NCI-H2196 (cell line): ENCODE results near the gene FLRT3.

Experiments
- DNase-seq: peaks from one replicate; lab custom pipeline; 2025; ENCODE audit not compliant: unreplicated experiment; lab: John Stamatoyannopoulos, UW

Gene FLRT3

GRCh38 chr20:14337400-14338171, at the start of gene FLRT3:
Gene FLRT3, minus strand, starts transcription at chr20:14337612. Its CDS starts 10,106 bp downstream, at chr20:14327506.
- DNase-seq, result peak; percentile 89

DNA sequence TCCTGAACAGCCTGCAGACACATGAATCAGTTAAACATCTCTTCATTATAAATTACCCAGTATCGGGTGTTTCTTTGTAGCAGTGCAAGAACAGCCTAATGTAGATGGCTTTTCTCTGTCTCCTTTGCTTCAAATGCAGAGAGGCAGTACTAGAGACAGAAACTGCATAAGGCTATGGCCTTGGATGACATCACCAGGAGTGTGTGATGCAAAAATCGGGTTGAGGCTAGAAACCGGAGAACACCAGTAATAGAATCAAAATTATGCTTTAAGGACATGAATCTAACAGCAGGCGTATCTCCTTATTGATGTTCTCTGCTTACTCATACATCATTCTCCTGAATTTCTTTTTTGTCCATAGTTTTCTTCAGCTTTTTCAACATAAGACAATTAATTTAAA, 49.3 kb upstream of the FLRT3 start:
- no peak for DNase-seq

- DNase-seq, result no peak
These were observed 47.8 kb upstream of the FLRT3 start for GRCh38 chr20:14385176-14385740.

DNA sequence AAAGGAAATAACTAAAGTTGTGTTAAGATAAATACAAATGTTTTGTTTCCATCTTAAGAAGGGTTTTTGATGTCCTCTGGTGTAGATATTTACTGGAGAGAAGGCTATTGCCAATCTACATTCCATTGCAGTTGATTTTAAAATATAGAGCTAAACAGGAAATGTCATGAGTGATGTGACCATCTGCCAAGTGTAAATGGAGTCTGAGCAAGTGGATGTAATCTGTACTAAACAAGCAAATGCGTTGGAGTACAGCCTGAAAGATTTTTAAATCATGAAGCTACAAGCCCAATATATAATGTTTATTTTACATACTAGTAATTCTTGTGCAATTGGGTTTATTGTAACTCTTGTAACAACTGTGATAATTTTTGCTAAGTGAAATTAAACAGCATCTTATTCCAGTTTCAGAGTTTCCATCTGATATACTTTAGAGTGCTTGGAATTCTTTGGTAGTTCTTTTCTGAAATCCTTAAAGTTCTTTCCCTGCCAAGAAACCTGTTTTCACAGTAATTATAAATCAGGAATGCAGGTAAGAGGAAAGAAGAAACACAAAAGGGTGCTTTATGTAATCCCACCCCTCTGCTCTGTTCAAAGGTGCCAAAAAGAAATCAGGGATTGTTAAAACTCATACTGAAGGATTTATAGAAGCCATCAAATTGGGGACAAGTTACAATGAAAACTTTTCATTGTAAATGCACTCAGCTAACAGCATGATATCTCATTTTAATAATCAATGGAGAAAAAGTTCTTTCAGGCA, 47.2 kb upstream of the FLRT3 start:
- peak; percentile 8 for DNase-seq

DNA sequence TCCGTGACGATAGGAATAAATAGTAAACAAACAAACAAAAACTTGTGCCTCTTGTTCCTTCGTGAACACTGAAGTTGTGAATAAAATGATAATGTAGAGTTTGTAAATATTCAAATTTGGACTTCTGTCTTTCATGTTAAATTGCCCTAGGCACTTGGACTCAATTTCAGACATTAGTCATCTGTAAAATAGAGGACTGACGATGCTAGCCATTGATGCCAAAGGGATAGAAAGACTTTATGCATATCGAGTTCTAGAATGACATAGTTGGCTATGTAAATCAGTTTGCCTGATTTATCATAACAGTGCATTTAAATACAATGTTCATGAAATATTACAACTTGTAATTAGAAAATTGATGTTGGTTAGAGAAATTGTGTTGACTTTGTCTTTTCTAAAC, 45.9 kb upstream of the FLRT3 start:
- DNase-seq, result no peak

DNA sequence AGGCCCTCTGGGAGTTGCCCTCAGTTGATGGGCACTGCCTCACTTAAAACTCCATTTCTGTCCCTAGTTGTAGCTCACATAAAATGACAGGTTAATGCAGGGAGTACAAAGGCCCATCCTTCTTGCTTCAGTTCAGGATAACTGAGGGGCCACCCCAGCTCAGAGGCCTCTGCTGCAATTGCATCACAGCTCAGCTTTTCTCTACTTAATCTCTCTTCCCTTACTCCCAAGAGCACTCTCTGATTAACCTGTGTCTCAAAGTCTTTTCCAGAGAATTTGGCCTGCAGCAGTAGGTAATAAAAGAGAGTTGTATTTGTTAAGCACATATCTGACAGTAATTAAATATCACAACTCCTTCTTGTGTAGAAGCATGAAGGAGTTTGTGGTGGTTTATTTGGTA, 40.9 kb upstream of the FLRT3 start:
- DNase-seq, result no peak

- DNase-seq, result peak; percentile 49
These were observed 38.1 kb upstream of the FLRT3 start for GRCh38 chr20:14375416-14375985.

GRCh38 chr20:14374196-14374595, 36.8 kb upstream of the FLRT3 start:
- DNase-seq, result no peak

DNA sequence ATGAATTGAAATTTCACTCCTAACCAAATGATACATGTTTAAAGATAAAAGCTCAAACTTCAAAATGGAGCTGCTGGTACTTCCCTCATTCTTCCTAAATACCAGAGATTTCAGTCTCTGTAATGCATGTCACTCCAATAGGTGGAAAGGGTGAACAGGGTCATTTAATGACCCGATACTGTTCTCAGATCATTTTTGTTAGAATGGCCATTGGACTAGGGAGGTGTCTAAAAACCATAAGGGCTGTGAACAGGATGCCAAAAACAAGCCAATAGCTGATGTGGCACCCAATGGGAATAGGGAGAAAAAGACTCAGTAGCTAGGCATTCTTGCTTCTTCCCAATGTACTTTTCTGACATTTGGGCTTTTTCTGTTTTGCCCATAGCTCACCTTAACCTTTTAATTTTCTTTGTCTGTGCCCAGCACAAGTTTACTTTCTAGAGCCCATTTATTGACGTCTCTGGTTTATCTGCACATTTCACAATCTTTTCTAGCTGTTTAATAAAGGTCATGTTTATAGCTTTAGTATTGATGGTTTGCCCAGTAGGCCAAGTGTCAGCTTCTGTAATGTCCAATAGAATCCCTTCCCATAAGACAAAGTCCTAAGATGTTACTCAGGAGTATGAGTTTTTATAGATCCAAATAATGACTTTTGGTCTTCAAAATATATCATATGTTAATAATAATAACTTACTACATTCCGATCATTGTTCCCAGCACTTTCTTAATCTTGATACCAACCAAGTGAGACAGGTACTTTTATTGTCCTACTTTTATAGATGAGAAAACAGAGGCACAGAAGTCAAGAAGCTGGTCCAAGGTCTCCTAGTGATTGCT, 24.3 kb upstream of the FLRT3 start:
- DNase-seq, result no peak

- no peak for DNase-seq
These were observed 23.0 kb upstream of the FLRT3 start for GRCh38 chr20:14360416-14360815.

DNA sequence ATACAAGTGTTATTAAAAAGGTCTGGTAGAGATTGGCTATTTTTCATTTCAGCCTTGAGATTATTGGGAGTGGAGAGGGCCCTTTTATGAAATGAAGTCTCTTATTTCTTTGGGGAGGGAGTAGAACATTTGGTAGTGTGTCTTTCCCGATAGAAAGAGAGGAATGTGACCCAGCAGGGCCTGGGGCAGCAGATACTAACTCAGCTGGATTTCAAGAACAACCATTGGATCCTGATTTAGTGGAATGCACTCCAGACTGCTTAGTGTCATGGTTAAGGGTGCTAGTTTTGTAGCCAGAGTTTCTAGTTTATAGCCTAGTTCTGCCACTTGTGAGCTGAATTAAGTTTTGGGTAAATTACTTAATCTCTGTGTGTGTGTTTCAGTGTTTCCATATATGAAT, 18.4 kb upstream of the FLRT3 start:
- no peak for DNase-seq

DNA sequence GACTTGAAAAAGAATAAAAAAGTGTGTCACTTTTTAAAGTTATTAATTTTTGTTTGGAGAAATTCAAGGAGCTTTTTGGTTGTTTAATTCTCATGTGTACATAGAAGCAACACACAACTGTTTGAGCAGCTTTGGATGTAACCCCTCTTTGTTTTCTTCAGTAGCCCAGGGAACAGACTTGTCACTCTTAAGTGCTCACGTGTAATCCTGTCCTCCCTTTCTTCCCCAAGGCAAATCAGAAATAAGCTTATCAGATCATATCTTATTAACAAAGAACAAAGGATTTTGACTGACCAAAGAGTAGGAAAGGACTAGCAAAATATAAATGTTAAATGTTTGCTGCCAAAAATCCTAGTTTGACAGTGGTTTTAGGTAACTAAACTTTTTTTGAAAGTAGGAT, 7.3 kb upstream of the FLRT3 start:
- DNase-seq, result no peak

DNA sequence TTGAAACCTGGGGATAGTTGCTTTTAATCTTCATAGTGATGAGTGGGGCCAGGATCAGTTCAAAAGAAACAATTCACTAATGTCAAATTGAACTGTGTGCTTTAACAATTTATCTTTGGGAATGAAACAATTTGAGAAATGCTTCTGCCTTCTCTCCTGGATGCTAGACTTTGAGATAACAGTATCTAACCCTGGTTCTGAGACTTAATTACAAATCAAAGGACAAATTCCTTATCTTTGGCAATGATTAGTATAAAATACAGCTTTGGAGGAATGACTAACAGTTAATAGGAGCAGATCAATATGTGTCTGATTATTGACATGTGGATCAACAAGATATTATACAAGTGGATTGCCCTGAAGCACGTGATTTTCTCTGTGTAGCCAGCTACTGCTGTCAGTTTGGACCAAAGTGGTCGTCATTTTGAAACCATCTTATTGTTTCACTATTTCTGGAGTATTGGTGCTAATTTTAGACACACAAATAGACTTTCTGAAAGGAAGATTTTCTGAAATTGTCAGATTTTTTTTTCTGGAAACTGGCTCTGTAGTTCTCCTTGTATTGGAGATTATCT, 6.2 kb upstream of the FLRT3 start:
- DNase-seq, result no peak

- DNase-seq, result no peak
These were observed 5.5 kb upstream of the FLRT3 start for GRCh38 chr20:14342918-14343317.

GRCh38 chr20:14341801-14342200, 4.4 kb upstream of the FLRT3 start:
- no peak for DNase-seq

- peak; percentile 20 for DNase-seq
These were observed 726 bp downstream of the FLRT3 start for GRCh38 chr20:14336686-14337085.

DNA sequence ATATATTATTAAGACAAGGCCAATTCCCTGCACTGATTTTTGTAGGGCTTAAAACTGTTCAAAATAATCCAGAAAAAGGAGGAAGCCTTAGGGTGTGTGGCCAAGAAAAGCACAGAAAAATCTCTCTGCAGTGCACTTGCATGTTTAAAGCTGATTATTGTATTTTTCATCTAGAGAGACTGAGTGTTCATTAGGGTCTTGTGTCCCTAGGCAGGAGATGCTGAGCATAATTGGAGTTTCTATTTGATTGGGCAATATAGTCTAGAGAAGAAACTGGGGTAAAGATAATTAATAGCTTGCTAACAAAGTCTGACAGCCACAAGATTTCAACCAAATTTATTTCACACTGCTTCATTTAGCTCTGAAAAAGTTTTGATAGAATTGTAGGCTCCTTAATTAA, 2.4 kb downstream of the FLRT3 start:
- no peak for DNase-seq

GRCh38 chr20:14334306-14334930, 3.0 kb downstream of the FLRT3 start:
- peak; percentile 66 for DNase-seq

DNA sequence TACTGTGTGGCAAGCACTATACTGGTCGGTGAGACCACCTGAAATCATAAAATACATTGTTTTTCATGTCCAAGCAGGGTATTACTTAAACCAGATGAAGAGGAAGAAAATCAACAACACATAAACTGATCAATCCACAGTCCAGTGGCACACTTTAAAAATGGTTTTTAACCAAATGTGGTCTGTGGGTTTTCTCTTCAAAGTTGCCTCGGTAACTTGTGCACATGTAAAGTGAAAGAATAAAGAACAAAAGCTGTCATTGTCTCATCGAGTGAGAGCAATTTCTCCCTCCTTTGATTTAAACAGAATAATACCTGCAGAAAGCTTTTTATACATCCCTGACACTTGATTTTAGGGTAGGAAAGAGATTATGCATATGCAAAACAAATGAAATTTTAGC, 3.7 kb downstream of the FLRT3 start:
- no peak for DNase-seq

DNA sequence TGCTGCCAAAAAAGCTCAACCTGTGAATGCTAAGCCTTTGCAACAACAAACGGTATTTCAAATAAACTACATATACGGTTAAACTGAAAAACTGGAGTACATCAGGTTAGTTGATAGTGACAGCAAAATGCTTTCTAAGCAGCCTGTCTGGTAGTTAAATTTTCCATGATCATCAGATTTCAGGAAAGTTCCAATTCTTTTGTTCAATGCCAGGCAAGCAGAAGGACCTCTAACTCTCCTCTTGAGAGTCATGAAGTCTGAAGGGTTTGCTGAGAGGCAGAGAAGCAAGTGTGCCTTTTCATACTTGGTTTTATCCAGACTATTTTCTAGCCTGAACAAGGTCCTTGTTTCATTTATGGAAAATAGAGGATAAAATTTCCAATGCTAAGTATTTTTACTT, 4.5 kb downstream of the FLRT3 start:
- no peak for DNase-seq
